Measurements from ENCODE around the gene SELENOV.

- TF ChIP-seq RARB (CRISPR knock-in tag; IDR thresholded peaks at IDR 0.05) = no peak
- no peak for TF ChIP-seq ZFP30 (CRISPR knock-in tag; IDR thresholded peaks at IDR 0.05)
- no peak for TF ChIP-seq PATZ1 (CRISPR knock-in tag; IDR thresholded peaks at IDR 0.05; ENCODE audit: borderline replicate concordance)
- TF ChIP-seq OSR1 (CRISPR knock-in tag; IDR thresholded peaks at IDR 0.05) = no peak
- TF ChIP-seq ARNTL (CRISPR knock-in tag; IDR thresholded peaks at IDR 0.05; ENCODE audit: borderline replicate concordance, low read depth) = no peak
- TF ChIP-seq ISL1 (CRISPR knock-in tag; IDR thresholded peaks at IDR 0.05) = no peak
- TF ChIP-seq TCF4 (CRISPR knock-in tag; IDR thresholded peaks at IDR 0.05; ENCODE audit: borderline replicate concordance) = no peak
- TF ChIP-seq ESRRG (CRISPR knock-in tag; IDR thresholded peaks at IDR 0.05) = no peak
- no peak for TF ChIP-seq SNAI2 (CRISPR knock-in tag; IDR thresholded peaks at IDR 0.05)
- TF ChIP-seq, protein P1, sequence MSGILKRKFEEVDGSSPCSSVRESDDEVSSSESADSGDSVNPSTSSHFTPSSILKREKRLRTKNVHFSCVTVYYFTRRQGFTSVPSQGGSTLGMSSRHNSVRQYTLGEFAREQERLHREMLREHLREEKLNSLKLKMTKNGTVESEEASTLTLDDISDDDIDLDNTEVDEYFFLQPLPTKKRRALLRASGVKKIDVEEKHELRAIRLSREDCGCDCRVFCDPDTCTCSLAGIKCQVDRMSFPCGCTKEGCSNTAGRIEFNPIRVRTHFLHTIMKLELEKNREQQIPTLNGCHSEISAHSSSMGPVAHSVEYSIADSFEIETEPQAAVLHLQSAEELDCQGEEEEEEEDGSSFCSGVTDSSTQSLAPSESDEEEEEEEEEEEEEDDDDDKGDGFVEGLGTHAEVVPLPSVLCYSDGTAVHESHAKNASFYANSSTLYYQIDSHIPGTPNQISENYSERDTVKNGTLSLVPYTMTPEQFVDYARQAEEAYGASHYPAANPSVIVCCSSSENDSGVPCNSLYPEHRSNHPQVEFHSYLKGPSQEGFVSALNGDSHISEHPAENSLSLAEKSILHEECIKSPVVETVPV (CRISPR knock-in tag; IDR thresholded peaks at IDR 0.05) = no peak
- no peak for TF ChIP-seq ZNF8 (CRISPR knock-in tag; IDR thresholded peaks at IDR 0.05)
- TF ChIP-seq, protein P2, sequence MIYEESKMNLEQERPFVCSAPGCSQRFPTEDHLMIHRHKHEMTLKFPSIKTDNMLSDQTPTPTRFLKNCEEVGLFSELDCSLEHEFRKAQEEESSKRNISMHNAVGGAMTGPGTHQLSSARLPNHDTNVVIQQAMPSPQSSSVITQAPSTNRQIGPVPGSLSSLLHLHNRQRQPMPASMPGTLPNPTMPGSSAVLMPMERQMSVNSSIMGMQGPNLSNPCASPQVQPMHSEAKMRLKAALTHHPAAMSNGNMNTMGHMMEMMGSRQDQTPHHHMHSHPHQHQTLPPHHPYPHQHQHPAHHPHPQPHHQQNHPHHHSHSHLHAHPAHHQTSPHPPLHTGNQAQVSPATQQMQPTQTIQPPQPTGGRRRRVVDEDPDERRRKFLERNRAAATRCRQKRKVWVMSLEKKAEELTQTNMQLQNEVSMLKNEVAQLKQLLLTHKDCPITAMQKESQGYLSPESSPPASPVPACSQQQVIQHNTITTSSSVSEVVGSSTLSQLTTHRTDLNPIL (CRISPR knock-in tag; IDR thresholded peaks at IDR 0.05; ENCODE audit: low read depth) = no peak
- no peak for TF ChIP-seq BACH2 (CRISPR knock-in tag; IDR thresholded peaks at IDR 0.05; ENCODE audit: borderline replicate concordance)
Measured at GRCh38 chr19:39514840-39515550, at the start of gene SELENOV.
